DOHH2 (cell line): Measurements from ENCODE around the gene PHLDB2.

Source experiments
- EZH2phosphoT487 ChIP-seq: fragments of 200-600 bp; sonication (generic); IDR thresholded peaks from 2 replicates; pipeline ENCODE4 v1.6.1; 2017; ENCODE audit warnings: borderline replicate concordance, mild to moderate bottlenecking, antibody characterized with exemption, low read length, moderate library complexity, mixed read lengths
- TF ChIP-seq, protein P1 (sequence below): fragments of 200-600 bp; sonication (generic); IDR thresholded peaks from one replicate; pipeline ENCODE4 v1.5.1; 2014; ENCODE audit warnings: antibody characterized with exemption, mild to moderate bottlenecking, low read depth, low read length; ENCODE audit not compliant: poor library complexity, severe bottlenecking

DNA sequence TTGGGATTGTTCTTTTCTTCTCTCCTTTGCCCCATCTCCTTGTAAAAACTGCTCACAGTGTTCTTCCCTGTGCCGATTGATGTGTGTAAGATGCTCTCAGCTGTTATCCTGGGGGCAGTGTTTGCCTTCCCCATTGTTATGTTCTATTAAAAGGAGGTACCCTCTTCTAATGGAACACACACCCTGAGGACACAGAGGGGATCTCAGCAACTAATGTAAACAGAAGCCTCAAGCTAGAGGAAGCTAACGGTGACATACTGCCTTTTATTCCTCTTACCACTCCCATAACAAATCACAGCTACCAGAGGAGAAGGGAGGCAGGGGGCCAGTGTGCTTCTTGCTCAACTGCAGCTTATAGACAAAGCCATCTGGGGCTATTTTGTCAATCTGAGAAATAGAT lies 141.9 kb downstream of the PHLDB2 start:
- TF ChIP-seq, protein P1, sequence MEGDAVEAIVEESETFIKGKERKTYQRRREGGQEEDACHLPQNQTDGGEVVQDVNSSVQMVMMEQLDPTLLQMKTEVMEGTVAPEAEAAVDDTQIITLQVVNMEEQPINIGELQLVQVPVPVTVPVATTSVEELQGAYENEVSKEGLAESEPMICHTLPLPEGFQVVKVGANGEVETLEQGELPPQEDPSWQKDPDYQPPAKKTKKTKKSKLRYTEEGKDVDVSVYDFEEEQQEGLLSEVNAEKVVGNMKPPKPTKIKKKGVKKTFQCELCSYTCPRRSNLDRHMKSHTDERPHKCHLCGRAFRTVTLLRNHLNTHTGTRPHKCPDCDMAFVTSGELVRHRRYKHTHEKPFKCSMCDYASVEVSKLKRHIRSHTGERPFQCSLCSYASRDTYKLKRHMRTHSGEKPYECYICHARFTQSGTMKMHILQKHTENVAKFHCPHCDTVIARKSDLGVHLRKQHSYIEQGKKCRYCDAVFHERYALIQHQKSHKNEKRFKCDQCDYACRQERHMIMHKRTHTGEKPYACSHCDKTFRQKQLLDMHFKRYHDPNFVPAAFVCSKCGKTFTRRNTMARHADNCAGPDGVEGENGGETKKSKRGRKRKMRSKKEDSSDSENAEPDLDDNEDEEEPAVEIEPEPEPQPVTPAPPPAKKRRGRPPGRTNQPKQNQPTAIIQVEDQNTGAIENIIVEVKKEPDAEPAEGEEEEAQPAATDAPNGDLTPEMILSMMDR = no peak
- no peak for TF ChIP-seq EZH2phosphoT487
